Mucosa of gallbladder (tissue), 1 donor: ENCODE results near the gene GAL3ST2. TPM values are rescaled to one million over a fixed set of nuclear protein-coding genes. Genes with fewer than 3 reads are reported as not detected.
"Not testable (repeated sequence)": the region's sequence is repeated elsewhere in the genome, so short reads cannot be mapped to it uniquely, and the experiment has no call there.

Experiments used
- DNase-seq: peaks from one replicate; pipeline ENCODE4 v3.0.0-alpha.2; 2020; ENCODE audit warnings: low spot score
- total RNA-seq: library from RNA; stranded (reverse); gene quantifications from one replicate; pipeline ENCODE4 v1.2.1, GENCODE V29; 2021
- donor health status: DM: no; HTN: no; CAD: no.

Gene GAL3ST2
- 26.4 TPM for total RNA-seq

DNA sequence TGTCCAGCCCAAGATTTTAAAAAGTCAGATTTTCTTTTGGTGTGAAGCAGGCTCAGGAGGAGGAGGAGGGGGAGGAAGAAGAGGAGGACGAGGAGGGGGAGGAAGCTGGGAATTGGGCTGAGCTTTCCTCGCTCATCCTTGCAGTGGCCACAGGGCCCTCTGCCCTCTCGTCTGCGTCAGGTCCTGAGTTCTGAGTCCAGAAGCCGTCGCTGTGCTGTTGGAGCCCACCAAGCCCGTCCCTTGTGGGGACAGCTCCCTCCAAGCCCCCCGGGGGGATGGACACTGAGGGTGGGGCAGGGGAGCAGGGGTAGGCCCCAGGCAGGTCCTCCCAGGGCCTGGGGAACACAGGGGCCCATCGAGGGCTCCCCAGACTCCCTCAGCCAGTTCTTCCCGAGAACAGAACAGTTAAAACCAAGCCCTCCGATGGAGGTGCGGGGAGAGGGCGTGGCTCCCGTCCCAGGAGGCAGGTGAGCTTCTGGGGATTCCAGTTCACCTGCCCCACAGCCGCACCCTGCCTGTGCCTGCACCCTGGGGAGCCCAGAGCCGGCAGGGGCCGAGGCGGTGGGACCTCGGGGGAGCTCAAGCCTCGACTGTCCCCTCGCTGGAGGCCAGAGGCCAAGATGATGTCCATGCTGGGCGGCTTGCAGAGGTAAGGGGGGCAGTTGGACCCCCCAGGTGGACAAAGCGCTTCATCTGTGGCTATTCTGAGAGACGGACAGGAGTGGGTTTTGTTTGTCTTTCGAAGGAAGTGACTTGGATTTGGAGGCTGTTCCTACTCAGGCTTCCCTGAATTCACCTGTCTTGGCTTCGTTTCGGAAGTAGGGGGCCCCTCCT lies at the start of gene GAL3ST2:
TSS of gene GAL3ST2 (plus strand) at position 487 of the 834 bp plus-strand sequence. CDS start at position 621, 134 bp downstream.
- DNase-seq = no peak

DNA sequence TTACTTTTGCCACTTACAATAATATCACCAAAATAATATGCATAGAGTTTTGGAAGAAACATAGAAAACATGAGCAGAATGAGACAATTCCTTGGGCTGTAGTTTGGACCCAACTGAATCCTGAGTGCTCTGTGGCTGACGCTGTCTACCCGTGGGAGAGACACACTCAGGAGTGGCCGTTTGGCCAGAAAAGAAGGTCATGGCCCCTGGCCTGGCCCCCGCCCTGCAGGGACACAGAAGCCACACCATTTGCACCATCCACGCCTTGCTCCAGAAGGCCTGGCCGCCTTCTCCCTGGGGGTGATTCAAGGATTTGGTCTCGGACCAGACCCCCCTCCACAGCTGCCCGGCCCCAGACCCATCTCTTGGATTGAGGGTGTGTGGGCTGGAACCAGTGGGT lies 48.6 kb upstream of the GAL3ST2 start:
- DNase-seq = no peak

DNA sequence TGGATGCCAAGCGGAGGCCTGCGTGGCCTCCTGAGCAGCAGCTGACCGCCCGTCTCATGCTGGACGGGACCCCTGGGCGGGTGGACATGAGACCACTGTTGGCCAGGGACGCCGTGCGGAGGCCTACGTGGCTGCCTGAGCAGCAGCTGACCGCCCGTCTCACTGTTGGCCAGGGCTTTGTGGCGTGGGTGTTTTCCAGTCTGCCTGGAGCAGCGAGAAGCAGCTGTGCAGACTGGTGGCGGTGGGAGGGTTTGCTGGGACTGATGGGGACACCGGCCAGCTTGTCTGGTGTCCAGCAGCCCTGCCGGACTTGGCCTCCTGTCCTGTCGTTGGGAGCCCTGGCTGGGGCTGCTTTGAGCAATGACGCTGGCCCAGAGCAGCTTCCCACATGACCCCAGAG lies 48.0 kb upstream of the GAL3ST2 start:
- DNase-seq = no peak

DNA sequence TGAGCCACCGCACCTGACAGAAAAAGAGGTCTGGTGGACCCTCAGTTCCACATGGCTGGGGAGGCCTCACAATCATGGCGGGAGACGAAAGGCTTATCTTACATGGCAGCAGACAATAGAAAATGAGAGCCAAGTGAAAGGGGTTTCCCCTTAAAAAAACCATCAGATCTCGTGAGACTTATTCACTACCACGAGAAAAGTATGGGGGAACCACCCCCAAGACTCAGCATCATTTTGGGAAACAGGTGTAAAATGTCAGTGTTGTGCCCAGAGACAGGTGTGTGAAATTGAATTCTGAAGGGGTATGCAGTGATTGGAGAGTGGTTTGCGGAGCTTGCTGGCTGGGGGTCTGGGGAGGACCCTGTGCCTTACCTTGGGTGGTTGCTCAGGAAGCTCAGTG lies 46.8 kb upstream of the GAL3ST2 start:
- no peak for DNase-seq

DNA sequence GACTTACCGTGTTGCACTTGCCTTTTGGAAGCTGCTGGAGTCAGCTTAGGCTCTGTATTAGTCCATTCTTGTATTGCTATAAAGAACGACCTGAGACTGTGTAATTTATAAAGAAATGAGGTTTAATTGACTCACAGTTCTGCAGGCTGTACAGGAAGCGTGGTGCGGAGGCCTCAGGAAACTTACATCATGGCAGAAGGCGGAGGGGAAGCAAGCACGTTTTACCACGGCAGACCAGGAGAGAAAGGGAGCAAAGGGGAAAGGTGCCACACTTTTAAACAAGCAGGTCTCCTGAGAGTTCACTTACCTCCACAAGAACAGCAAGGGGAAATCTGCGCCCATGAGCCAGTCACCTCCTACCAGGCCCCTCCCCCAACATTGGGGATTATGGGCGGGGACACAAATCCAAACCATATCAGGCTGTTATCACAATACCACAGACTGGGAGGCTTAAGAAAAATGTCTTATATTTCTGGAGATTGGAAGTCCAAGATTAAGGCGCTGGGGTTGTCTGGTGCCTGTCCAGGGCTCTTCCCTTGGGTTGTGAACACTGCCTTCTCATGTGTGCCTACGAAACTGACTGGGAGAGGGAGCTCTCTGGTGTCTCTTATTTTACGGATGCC lies 45.8 kb upstream of the GAL3ST2 start:
- no peak for DNase-seq

DNA sequence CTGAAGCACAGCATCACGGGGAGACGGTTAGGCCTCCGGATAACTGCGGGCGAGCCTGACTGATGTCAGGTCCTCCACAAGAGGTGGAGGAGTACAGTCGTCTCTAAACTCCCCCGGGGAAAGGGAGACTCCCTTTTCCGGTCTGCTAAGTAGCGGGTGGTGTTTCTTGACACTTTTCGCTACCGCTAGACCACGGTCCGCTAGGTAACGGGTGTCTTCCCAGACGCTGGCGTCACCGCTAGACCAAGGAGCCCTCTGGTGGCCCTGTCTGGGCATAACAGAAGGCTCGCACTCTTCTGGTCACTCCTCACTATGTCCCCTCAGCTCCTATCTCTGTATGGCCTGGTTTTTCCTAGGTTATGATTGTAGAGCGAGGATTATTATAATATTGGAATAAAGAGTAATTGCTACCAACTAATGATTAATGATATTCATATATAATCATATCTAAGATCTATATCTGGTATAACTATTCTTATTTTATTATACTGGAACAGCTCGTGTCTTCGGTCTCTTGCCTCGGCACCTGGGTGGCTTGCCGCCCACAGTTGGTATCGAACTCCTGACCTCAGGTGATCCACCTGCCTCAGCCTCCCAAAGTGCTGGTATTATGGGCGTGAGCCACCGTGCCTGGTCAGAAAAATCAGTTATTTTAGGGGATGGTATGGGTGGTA lies 44.0 kb upstream of the GAL3ST2 start:
- peak; percentile 49 for DNase-seq

DNA sequence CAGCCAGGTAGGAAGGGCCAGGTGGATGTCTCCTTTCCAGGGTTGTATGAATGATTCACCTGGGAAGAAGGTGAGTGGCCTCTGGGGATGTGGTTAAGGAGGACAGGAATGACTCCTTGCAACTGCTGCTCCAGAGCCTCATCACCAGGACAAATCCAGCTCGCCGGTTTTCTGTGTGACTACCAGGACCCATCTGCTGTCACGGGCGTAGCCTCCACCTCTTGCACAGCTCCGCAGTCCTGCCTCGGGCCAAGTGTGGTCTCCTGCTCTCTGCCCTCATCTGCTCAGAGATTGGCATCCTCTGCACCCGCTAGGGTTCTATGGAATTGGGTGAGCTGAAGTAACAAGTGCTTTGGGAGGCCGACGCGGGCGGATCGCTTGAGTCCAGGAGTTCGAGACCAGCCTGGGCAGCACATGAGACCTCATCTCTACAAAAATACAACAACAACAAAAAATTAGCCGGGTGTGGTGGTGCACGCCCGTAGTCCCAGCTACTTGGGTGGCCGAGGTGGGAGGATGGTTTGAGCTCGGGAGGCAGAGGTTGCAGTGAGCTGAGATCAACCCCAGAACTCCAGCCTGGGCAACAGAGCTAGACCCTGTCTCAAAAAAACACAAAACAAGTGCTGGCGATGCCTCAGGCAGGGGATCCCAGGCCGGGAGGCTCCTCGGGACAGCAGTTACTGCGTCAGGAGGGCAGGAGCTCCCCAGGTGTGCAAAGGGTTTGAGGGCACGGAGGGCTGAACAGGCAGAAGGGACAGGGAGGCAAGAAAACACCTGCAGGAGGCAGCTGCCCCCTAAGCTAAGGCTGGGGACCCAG lies 43.0 kb upstream of the GAL3ST2 start:
- no peak for DNase-seq

DNA sequence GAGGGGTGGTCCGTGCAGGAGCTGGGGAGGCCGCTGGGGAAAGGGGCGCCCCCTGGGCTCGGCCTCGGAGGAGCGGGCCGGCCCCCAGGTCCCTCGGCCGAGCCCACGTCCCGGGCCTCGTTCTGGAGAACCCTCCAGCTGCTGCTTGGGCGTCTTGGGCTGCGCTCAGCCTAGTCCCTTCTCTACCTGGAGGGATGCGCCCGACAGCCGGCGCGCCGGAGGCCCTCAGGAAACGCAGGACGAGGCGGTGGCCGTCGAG lies 42.5 kb upstream of the GAL3ST2 start:
- DNase-seq = no peak

DNA sequence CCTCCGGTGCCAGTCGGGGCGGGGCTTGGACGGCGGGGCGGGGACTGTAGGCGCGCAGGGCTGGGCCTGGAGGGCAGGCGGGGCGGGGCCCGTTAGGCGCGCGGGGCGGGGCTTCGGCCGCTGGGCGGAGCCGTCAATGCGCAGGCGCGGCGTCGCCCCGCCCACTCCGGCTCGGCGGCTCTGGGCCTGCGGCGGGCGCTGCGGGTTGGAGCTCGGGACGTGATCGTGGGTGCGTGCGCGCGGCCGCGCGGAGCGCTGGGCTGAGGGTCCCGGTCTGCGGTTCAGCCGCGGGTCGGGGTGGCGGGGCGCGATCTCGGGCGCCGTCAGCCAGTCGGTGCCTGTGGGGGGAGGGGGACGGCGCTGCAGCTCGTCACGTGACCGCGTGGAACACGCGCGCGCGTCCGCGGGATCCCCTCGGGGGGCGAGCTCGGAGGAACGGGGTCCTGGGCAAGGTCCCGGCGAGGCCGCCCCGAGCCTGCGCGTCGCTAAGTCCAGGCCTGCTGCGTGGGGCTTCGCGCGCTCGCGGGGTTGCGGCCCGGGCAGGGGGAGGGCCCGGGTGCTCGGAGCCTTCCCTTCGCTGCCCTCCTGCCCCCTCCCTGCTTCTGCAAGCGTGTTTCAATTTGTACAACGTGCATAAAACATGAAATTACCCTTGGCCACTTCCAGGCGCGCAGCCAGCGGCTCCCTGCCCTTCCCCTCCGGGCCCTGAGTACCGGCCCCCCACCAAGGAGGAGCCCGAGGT lies 42.0 kb upstream of the GAL3ST2 start, which contains the start of gene D2HGDH:
TSS of gene D2HGDH (plus strand) at position 164 of the 742 bp plus-strand sequence. CDS start 595 bp downstream, outside the sequence.
- DNase-seq = peak; percentile 94

DNA sequence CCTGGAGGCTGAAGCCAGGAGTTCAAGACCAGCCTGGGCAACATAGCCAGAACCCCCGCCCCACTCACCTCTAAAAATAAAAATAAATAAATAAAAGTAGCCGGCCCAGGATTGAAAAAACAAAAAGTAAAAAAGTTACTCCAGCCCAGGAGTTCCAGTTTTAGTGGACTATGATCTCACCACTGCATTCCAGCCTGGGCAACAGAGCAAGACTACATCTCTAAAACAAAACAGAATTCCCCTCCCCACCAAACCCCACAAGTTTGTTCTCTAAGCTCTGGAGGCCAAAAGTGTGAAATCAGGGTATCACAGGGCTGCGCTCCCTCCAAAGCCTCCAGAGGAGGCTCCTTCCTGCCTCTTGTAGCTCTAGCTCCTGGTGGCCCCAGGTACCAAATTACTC lies 40.5 kb upstream of the GAL3ST2 start:
- no peak for DNase-seq

DNA sequence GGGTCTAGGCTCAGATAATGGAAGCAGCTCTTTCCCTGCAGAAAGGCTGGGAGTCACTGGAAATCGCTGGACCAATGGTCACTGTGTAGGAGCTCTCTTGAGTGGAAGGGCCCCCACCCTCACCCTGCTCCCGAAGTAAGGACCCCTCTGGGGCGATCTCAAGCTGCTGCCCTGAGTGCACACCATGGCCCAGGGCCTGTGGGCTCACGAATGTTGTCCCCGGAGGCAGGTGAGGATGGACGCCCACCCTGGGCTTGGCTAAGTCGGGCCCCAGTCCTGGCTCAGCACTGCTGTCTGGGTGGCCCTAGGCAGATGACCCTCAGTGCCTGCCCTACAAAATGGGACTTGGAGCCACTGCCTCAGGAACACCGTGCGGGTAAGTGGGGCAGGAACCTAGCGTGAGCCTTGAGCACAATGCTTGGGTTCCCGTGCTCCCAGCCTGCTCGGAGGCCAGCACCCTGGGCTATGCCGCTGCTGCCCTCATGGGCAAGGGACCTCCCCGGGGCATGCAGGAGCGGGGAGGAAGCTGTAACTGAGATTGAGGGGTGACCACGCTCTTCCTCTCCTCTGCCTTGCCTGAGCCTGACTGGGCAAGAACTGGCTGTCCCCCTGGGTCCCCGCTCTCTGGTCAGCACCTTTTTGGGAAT lies 38.5 kb upstream of the GAL3ST2 start:
- no peak for DNase-seq

DNA sequence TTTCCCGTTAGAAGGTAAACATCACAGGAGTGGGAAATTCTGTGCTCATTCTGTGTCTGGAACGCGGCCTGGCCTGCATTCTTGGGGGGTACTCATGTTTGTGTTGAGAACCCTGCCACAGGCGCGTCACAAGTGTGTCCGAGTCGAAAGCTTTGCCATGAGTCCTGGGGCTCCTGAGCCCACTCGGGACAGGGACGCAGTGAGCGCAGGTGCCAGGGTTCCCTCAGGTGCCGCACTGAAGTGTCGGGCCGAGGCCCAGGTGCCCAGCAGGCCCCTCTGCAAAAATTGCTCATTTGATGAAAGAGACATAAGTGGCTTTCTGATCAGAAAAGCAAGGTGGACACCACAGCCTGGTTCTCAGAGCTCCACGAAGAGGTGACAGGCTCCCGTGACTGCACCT lies 37.4 kb upstream of the GAL3ST2 start:
- DNase-seq = no peak

DNA sequence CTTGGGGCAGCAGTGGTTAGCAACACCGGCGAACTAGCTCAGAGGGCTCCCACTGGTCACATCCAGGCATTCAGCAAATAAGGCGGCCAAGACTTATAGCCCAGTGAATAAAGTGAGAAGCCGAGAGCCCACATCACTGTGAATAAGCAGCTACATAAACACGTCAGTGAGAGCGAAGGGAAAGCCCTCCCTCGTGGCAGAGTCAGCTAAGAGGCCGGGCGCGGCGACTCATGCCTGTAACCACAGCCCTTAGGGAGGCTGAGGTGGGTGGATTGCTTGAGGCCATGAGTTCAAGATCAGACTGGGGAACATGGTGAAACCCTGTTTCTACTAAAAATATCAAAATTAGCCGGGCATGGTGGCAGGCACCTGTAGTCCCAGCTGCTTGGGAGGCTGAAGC lies 37.0 kb upstream of the GAL3ST2 start:
- no peak for DNase-seq

DNA sequence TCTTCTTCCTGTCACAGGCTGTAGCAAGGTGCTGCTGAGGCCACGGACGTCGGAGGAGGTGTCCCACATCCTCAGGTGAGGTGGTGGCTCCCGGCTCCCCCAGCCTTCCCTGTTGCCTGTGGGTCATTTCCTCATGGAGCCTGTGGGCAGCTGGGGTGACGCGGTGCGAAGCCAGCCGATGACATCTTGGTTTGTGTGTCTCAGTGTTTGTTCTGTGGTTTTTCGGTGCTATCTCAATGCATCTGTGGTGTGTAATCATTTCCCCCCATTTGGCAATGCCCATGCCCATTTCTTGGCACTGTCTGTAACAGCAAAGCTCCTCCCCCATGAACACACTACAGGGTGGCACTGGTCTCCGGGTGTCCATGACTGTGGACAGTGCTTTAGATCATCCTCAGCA lies 35.6 kb upstream of the GAL3ST2 start:
- no peak for DNase-seq

DNA sequence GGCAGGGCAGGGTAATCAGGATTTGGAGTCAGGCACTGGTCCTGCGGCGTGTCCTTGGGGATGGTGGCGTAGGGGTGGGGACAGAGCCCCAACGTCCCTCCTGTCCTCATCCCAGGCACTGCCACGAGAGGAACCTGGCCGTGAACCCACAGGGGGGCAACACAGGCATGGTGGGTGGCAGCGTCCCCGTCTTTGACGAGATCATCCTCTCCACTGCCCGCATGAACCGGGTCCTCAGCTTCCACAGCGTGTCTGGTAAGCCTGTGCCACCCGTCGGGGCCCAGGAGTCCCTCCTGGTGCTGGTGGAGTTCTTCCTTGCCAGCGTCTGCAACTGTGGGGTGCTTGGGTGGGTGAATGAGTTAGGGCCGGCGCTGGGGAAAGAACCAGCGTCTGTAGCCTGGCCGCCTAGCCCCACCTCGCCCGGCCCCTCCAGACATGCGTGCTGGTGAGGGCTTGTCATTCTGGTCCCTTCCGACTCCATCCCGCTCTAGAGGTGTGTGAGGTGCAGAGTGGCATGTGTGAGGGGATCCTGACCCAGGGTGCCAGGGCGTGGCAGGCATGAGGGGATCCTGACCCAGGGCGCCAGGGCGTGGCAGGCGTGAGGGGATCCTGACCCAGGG lies 34.2 kb upstream of the GAL3ST2 start:
- DNase-seq = no peak

DNA sequence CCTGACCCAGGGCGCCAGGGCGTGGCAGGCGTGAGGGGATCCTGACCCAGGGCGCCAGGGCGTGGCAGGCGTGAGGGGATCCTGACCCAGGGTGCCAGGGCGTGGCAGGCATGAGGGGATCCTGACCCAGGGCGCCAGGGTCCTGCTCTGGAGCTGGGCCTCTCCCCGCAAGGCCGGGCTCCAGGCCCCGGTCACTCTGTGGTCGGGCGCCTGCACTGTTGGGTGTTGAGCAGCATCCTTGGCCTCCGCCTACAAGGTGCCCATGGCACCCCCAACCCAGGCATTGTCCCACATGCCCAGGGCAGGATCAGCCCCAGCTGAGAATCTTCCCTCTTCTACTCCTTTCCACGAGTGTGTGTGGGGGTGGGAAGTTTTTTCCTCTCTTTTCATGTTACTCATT lies 33.6 kb upstream of the GAL3ST2 start:
- DNase-seq = not testable (repeated sequence)

DNA sequence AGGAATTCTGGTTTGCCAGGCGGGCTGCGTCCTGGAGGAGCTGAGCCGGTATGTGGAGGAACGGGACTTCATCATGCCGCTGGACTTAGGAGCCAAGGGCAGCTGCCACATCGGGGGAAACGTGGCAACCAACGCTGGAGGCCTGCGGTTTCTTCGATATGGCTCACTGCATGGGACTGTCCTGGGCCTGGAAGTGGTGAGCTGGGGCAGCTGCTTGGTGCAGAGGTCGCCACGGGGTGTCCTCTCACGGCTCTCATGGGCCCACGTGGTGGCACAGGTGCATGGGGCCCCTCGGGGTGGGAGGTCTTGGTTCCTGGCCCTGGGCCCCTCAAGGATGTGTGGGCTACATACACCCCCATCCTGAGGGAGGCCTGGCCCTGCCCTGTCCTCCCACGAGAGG lies 33.0 kb upstream of the GAL3ST2 start:
- no peak for DNase-seq

DNA sequence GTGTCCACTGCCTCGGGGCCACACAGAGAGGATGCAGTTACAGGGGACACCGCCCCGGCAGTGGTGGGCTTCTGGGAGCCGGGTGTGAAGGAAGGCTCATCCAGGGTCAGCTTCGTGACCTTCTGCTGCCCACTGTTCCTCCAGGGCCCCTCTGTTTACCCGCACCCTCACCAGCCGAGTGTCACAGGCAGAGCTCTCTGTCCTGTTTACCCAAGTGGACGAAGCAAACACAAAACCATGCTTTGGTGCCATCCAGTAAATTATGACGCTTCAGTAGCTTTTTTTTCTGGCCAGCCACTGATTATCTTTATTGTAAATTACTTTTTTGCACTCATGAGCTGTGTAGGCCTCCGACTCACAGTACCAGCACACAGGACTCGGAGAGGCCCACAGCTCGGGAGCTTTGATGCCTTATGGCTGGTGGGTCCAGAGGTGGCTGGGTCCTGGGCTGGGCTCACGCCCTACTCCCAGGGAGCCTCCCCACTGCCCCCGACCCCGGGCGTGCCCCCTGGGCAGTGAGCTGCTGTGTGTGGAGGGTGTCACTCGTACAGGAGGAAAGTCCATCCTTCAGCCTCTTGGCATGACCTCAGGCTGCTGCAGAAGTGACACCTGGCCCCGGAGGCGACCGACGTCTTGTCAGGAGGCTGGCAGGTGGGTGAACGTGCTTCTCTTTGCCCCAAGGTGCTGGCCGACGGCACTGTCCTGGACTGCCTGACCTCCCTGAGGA lies 32.4 kb upstream of the GAL3ST2 start:
- DNase-seq = no peak

DNA sequence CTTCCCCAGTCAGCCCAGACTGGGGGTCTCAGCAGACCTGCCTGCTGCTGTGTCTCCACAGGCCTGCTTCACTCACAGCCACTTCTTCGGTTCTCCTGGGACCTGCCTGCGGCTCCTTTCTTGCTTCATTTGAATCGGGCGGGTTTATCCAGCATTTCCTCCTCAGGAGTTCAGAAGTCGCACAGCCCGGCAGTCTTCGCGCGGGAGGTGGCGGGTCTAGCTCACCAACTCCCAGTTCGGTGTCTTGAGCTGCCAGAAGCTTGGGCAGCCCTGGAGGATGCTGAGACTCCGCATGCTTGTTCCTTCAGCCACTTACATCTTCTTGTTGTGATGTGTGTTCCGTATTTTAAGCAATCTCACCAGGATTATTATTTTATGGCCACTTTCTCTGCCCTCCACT lies 31.3 kb upstream of the GAL3ST2 start:
- no peak for DNase-seq

DNA sequence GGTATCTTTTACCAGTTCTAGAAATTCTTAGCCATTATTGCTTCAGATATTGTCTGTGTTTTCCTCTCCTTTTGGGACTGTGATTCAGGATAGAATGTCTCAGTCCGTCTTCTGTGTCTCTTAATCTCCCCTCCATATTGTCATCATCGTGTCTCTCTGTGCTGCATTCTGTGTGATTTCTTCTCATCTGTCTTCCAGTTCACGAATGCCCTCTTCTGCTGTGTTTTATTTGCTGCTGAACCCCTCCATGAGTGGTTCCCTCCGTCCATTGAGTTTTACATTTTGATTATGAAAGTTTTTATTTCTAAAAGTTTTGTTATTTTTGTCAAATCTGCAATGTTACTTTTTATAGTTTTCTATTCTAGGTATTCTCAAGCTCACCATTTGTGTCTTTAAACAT lies 30.5 kb upstream of the GAL3ST2 start:
- DNase-seq = no peak
